Lung (tissue), 4 donors: Measurements from ENCODE around the gene CARD16. TPM values are rescaled to one million over a fixed set of nuclear protein-coding genes. Genes with fewer than 3 reads are reported as not detected.

Experiments
- polyA plus RNA-seq, 2 donors: library from polyadenylated mRNA; stranded (reverse); fragments of 200-250 nt; gene quantifications; one replicate each; pipeline ENCODE4 v1.2.1, GENCODE V29; 2013
- total RNA-seq, 2 donors: library from RNA; depleted of rRNA in 1 of 2; stranded (reverse); fragments of >200 nt in 1 of 2; gene quantifications; one replicate each; pipeline ENCODE4 v1.2.1, GENCODE V29; 2014 to 2021
- donor health status: Bipolar disorder and iron deficiency.
- donor health status: healthy.
- donor health status: DM: yes; HTN: yes; CAD: no.

The CARD16 gene
- total and polyA plus RNA-seq, 4 donors = 31.6 to 169 (median 63.1) TPM

Other genes starting within 250 kb of the CARD16 start
- 1 to 10 TPM in 1 of 2 donors, under 1 TPM in 1; 0.34 to 1.1 TPM for gene CASP12, start 146.9 kb downstream of the CARD16 start, total RNA-seq
- gene CASP12, start 146.9 kb downstream of the CARD16 start, polyA plus RNA-seq = under 1 TPM; 0.15 to 0.89 TPM
- 100 to 1,000 TPM in 1 of 2 donors, 10 to 100 TPM in 1; 63.0 to 154 TPM for gene CASP4, start 76.8 kb downstream of the CARD16 start, total RNA-seq
- 100 to 1,000 TPM; 104 to 188 TPM for gene CASP4, start 76.8 kb downstream of the CARD16 start, polyA plus RNA-seq
- 1 to 10 TPM; 1.6 to 2.1 TPM for gene CASP5, start 22.2 kb downstream of the CARD16 start, total RNA-seq
- 10 to 100 TPM in 1 of 2 donors, under 1 TPM in 1; 0.41 to 16.3 TPM for gene CASP5, start 22.2 kb downstream of the CARD16 start, polyA plus RNA-seq
- gene CASP1, start 10.2 kb downstream of the CARD16 start, total RNA-seq = 10 to 100 TPM; 38.5 to 50.8 TPM
- 100 to 1,000 TPM in 1 of 2 donors, 10 to 100 TPM in 1; 30.2 to 115 TPM for gene CASP1, start 10.2 kb downstream of the CARD16 start, polyA plus RNA-seq
- not detected for gene CARD18, start 94.4 kb upstream of the CARD16 start, total RNA-seq
- not detected for gene CARD18, start 94.4 kb upstream of the CARD16 start, polyA plus RNA-seq